NCI-H2196 treated with DMSO at 0.1 percent for 48 hours (cell line): ENCODE data around the gene ELF5.

ENCODE experiments used
- DNase-seq: peaks from one replicate; lab custom pipeline; 2025; ENCODE audit not compliant: unreplicated experiment; lab: John Stamatoyannopoulos, UW

ELF5 gene

DNA sequence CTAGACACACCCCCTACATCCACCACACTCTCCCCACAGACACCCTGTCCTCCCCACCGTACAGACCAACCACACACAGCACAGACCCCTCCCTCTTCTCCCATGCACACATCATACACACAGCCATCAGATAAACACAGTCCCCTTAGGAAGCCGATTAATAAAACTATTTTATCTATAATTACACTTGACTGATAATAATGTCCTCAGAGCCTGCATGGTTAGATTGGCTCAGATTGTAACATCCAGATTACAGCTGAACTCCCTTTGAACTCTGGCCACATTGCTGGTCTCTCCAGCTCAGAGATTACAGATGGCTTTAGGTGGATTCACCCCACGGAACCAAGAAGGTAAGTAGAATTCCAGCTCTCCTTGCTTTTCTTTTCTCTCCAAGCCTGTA is 9.5 kb upstream of the ELF5 start:
- no peak for DNase-seq

DNA sequence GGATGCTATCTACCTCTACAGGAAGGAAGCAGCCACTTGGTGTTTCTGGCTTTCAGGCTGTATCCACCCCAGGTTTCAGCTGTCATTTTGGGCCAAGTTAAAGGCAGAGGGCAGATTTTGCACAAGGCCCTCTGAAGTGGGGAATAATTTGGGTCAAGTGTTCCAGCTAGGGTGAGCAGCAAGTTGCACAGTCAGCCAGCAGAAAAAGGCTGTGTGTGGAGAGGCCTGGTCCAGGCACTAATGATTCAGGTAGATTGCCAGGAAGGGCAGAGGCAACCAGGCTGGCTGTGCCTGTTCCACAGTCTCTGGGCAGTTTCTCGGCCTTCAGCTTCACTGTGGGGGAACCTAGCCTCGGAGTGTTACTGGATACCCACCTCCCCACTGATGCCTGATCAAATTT is 8.6 kb upstream of the ELF5 start:
- DNase-seq = no peak

DNA sequence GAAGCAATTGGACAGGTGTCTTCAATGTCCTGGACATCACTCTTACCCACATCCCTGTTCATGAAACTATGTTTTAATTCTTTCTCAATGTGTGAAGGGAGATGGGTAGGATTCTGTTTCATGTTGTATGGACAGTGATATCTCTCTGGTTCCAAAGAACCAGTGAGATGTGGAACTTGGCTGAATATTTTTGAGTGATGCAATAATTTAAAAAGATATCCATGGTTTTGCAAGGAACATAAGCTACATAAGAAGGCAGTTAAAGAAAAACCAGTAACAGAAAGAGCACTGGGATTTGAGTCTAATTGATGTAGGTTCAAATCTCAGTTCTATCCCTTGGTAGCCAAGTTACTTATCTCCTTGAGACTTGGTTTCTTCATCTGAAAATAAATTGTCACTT is 7.7 kb upstream of the ELF5 start:
- DNase-seq = no peak

DNA sequence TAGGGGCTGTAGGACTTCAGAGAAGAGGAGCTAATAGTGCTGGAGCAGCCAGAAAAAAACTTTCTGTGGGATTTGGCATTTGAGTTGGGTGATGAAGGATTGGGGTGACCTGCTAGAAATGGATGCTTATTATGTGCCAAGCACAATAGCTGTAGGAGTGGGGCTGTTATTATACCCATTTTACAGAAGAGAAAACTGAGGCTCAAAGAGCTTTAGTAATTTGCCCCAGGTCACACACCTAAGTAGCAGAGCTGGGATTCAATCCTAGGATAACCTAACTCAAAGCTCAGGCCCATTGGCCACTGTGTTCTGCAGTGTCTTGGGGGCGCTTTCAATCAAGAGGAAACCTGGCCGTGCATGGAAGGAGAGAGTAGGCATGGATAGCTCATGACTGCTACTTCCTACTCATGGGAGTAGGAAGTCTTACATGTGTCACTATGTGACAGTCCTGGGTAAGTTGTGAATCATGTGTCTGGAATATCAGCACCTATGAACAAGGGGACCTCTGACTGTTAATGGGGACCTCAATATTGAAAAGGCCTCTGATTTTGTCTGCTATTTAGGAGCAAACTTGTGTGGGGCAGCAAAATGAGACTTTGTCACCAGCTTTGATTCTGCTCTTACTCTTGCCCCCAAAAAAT is 6.1 kb upstream of the ELF5 start:
- no peak for DNase-seq

DNA sequence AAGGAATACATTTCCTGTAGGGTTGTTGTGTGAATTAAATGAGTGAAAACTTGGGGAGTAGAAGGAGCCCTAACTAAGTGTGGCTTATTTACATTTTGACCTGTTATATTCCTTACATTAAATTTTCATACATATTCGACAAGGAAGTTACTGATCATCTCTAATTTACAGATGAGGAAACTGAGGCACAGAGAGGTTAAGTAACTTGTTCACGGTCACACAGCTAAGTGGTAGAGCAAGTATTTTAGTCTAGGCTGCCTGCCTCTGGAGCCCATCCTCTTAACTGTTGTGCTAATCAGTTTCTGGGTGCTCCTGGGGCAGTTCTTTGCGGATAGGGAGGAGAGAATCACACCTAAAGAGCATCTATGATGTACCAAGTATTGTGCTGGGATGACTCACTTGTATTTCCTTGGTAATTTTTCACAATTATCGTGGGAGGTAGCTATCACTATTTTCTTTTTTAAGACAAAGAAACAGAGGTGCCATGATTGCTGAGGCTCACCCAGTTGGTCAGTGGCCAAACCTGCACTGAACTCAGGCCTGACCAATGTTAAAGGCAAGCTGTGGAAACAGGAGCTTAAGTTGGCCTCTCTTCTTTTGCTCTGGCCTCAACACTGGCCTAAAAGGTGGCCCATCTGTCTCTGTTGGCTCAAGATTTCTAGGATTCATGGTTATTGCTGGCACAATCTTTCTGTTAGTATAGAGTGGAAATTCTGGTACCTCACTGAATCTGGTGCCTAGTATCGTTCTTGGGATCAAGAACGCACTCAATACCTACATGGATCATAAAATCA is 2.9 kb upstream of the ELF5 start:
- DNase-seq = no peak

DNA sequence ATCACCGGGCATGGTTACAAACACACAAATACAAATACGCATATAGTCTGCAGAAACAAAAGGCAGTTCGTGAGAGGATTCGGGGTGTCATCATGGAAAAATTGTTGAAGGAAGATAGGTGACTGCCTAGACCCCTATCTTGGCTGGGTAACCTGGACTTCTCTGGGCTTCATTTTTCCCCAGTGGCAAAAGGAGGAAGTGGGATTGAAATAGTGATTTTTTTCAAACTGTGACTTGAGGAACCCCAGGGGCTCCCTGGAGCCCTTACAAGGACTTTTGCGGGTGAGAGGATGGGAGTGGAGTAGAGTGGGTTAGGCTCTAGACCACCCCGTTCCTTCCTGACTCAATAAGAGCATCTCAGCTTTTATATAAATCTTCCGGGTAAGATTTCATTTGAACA is 1.0 kb upstream of the ELF5 start:
- no peak for DNase-seq

DNA sequence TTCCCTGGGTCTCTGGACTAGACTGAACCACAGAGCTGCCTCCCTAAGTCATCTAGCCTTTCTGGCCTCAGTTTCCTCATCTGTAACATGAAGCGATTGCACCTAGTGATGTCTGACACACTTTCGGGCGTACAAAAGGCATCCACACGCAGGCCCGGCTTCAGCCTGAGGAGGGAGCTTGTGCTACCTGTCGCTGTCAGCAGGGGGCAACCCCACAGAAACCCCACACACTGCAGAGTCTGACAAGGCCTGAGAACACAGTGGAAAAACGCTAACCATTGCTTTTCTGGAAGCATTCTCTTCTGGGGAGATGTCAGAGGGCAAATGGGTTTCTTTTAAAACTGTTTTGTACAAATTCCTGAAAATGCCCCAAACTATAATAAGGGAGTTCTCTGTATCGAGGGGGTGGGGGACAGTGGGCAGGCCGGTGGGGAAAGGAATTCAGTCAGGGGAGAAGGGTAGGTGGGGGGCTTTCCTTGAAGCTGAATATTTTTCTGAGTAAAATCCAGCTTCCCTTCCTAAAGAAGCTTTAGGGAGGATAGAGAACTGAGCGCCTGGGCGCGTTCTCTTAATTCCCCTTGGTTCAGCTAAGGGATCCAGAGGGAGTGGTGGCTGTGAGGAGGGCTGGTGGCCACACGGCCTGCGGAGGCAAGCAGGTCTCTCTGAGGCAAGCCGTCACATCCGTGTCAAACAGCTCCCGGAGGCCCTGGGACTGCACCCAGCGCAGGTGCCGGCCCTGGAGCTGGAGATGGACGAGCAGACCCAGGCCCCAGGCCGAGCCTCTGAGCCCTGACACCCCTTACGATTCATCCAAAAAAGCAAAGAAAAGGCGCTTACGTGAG is 533 bp downstream of the ELF5 start:
- DNase-seq = no peak

DNA sequence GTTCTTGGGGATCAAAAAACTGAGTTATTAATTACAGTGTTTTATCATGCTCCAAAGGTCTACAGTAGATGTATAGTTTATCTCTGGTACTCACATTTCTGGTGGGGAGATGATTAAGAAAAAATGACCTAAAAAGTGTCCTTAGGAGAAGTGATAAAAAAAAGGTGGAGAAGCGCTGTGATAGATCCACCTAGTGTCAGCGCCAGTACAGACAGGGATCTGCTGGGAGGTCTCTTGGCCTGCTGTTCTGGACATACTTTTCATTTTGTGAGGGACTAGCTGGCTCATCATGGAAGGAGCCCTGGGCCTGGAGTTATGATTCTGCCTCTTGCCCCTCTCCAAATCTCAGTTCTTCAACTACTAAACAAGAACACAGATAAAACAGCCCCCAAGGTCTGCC is 2.9 kb downstream of the ELF5 start:
- DNase-seq = no peak

DNA sequence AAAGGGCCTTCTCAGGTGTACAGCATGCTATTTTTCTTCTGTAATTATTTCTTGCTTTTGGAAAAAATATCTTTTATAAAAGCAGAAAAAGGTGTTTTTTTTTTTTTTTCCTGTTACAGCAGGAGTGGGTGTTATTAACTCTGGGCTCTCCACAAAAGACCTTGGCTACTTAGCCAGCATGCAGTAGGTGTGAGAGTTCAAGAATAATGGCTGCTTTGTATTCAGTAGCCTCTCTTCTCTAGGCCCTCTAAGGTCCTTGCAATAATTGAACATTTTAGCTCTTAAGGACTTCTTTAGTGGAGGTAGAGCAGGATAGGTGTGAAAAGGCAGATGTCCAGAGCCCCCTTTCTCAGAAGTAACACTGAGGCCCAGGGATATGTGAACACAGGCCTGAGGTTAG is 3.4 kb downstream of the ELF5 start:
- DNase-seq = no peak

DNA sequence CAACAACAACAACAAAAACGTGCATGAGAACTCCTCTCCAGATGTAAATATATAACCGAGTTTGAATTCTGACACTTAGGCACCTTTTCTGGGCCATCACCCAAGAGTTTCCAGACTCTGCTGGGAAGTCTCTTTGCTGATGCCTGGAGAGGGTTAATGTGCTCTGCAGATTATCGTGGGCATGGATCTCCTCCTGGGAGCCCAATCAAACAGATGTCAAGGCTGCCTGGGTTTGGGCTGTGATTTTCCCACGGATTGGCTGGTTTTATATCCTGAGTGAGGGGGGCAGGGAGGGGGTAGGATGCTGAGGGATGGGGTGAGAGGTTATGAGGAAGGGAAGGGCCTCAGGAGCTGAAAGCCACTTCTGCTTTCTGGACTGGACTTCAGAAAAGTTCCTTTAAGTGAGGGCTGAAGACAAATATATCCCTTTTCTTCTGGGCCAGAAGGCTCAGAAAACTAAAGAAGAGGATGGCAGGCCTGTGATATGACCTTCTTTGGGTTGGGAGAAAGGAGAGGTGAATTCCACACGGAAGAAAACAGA is 4.2 kb downstream of the ELF5 start:
- DNase-seq = no peak

DNA sequence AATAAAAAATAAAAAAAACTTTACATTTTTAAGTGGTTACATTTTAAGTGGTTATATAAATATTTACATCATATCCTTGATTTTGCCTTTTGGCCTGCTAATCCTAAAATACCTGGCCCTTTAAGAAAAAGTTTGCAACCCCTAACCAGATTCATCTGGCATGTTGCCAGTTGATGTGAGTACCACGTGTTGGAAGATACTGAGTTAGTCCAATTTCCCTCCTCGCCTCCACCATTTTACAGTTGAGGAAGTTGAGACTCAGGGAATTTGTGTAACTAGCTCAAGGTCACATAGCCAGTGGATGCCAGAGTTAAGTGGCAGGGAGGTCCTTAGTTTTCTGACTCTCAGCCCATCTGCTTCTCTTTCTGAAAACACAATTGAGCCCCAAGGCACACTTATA is 5.1 kb downstream of the ELF5 start:
- DNase-seq = no peak

DNA sequence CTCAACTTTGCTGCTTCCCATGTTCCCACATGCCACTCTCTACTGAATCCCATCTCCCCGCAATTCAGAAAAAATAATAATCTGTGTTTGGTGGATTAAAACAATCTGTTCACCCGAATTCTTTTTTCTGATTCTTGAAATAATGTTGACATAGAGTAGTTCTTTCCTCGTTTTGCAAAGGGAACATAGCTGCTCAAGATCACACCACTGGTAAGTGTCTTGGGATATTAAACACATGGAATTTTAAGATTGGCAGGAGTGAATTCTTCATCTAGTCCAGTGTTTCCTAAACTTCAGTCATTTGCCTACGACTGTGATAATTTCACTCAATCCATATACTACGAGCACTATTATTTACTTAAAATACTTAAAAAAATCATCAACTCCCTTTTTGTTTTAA is 6.0 kb downstream of the ELF5 start:
- DNase-seq = no peak

DNA sequence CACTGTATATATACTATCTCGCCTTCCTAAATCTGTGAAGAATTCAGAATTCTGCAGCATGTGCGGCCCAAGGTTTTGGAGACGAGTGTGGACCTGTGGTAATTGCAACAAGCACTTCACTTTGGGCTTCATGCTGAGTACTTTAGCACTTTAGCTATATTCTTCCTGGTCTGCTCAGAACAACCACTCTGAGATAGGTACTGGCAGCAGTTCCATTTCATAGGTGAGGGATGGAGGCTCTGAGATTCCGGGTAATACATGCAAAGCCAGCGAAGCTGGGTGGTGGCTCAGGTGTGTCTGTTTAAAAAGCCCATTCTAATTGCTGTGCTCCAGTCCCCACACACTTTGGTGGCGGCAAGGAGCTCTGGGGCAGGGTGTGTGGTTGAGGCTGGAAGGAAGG is 6.4 kb downstream of the ELF5 start:
- no peak for DNase-seq

DNA sequence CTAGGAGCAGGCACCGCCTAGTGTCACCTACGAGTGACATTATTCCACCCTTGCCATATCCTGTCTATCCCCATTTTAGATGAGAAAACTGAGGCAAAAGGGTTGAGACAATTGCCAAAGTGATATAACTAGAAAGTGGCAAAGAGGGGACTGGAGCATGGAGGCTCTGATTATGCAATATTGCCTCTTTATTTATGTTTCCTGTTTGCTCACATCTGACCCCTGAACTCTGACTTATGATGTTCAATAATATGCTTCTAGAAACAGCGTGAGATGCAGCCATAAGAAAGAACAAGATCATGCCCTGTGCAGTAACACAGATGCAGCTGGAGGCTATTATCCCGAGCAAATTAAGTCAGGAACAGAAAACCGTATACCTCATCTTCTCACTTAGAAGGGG is 7.7 kb downstream of the ELF5 start:
- DNase-seq = no peak

DNA sequence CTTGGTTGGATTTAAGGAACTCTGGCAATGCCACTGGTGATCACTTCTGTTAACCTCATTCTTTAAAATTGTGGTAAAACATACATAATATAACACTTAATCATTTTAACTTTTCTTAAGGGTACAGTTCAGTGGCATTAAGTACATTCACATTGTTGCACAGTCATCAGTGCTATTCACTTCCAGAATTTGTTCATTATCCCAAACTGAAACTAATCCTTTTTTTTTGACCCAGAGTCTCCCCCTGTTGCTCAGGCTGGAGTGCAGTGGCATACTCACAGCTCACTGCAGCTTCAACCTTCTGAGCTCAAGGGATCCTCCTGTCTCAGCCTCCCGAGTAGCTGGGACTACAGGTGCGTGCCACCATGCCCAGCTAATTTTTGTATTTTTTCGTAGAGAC is 10.6 kb downstream of the ELF5 start:
- no peak for DNase-seq

DNA sequence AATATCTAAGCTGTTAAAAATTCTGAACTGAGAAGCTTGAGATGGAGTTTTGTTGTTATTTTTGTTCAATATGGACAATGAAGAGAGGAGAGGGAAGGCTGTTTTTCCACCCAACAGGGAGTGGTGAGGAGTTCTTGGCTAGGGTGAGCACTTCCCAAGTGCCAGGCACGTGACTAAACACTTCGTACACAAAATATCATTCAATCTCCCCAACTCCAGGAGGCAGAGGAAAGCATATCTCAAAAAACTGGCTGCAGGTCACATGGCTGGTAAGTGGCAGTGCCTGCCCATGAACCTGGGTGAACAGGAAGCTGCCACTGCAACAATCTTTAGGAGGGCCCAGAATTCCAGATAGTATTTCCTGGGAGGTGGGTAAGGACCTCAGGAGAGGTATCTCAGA is 11.6 kb downstream of the ELF5 start:
- no peak for DNase-seq

DNA sequence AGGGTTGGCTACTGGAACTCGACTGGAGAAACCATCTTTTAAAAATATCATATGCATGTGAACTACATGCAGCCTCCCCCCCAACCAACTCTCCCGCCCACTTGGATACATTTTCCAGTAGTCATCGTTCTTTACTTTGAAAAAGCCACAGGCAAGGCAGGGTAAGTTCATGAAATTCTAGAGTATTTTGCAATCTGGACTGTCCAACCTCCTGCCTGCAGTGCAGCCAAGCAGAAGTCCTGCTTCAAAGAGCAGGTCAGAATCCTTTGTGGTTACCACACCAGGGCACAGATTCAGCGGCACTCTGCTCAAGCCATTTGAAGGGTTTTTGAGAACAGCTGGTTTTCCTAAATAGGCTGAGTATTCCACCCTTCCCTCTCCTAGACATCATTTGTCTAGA is 12.1 kb downstream of the ELF5 start:
- DNase-seq = peak; percentile 15

DNA sequence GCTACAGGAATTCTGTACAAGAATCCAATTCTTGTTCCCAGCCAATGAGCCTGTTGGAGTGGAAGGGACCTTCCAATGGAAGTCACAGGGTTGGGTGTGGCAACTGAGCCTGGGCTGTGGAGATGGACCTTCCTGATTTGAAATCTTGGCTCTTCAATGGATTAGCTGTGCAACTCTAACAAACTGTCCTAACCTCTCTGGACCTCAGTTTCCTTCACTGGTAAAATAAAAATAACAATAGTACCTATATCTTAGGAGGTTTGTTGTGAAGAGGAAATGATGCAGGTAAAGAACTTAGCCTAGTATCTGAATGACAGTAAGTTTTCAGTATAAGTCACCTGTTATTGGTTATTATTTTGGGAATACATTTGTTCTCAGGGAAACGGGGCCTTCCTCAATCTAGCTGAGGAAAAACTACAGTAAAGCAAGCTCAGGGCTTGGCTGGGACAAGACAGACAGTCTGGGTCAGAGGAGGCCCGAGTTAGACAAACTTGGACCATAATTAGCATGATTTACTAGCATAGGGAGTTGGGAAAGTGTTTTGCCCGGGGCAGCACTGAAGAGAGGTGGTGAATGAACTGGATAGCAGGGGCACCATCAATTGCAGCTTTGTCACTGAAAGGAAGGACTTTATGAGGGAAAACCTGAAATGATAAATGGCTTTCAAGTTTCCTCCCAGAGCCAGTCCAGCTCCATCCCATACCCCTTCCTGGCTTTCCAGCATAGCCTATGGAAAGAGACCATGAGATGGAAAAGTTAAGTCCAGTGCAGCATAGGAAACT is 13.7 kb downstream of the ELF5 start:
- no peak for DNase-seq

DNA sequence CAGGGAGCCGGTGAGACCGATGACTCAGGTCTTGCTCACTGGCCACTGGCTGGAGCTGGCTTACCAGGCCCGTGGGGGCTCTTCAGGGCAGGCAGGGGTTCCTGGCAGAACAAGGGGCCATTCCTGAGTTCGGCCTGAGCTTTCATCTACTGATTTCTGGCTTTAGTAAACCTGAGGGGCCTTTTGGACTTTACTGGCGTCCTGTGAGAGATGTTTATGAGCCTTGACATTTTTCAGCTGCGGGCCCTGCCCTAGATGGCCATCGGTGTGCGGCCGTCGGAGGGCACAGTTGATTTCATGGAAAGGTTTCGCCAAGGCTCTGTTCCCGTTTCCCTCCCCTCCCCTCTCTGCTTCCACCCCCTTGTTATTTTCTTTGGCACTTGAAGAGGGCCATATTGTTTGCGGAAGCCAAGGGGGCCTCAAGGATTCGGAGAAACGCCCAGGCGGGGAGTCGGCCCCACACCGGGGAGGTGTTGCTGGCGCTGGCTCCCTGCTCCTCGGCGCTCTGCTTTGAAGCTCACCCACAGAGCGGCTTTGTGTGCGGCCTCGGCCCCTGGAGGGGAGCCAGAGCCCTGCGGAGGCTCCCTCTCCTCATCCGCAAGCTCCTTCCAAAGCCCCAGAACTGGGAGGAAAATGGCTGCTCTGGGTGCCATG is 17.7 kb downstream of the ELF5 start:
- no peak for DNase-seq

DNA sequence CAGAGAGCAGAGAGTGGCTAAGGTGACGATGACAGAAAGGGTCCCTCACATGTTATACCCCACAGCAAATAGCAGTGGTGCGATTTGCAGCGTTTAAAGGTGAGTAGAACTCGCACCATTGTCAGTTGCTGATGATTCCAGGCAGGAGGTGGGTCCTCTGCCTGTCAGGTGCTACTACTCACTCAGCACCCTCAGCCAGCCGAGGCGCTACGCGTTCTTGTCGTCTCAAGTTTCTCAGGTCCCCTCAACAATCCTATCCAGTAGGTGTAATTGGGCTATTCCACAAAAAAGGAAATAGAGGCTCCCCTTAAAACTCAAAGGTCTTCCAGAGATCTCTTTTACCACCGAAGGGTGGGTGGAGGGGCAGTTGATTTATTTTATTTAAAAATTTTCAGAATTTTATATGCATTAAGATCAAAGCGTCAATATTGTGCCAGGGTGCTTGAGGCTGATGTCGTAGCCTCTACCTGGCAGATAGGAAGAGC is 18.3 kb downstream of the ELF5 start:
- DNase-seq = no peak
